ENCODE data around the gene GSX1.

The GSX1 gene

GRCh38 chr13:27835799-27836198 lies 43.5 kb downstream of the GSX1 start:
- no peak for DNase-seq

GRCh38 chr13:27839809-27840467 lies 47.7 kb downstream of the GSX1 start:
- DNase-seq, result no peak

- DNase-seq, result no peak
These were observed 50.3 kb downstream of the GSX1 start for GRCh38 chr13:27842571-27842970.

Measured in CD4-positive, alpha-beta T cell treated with Interleukin-17A for 4 hours (primary cell).